C4-2B (cell line): Measurements from ENCODE around the gene EEA1.

Experiments
- ZFX ChIP-seq: fragments of 450-650 bp; IDR thresholded peaks from 2 replicates; pipeline ENCODE4 v1.6.1; 2017
- TF ChIP-seq, protein P1 (sequence below): fragments of 450-650 bp; conservative IDR thresholded peaks from 2 replicates; pipeline ENCODE4 v1.5.1; 2017; ENCODE audit warnings: mild to moderate bottlenecking

DNA sequence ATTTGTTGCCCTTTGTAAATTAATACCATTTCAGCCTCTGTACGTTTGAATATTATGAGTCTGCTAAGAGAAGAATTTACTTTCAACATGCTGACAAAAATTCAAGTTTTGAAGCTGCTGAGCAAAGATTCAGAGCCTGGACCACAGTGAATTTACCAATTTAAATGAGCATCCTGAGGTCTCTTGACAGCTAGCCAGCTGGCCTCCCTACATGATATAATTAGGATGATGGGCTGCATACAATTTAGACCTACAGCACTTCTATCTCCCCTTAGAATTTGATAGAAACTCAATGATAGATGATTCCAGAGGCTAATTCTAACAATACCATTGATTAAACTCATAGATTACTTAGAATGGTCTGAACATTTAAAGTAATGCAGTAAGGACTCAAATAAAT lies 10.0 kb upstream of the EEA1 start:
- TF ChIP-seq, protein P1, sequence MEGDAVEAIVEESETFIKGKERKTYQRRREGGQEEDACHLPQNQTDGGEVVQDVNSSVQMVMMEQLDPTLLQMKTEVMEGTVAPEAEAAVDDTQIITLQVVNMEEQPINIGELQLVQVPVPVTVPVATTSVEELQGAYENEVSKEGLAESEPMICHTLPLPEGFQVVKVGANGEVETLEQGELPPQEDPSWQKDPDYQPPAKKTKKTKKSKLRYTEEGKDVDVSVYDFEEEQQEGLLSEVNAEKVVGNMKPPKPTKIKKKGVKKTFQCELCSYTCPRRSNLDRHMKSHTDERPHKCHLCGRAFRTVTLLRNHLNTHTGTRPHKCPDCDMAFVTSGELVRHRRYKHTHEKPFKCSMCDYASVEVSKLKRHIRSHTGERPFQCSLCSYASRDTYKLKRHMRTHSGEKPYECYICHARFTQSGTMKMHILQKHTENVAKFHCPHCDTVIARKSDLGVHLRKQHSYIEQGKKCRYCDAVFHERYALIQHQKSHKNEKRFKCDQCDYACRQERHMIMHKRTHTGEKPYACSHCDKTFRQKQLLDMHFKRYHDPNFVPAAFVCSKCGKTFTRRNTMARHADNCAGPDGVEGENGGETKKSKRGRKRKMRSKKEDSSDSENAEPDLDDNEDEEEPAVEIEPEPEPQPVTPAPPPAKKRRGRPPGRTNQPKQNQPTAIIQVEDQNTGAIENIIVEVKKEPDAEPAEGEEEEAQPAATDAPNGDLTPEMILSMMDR: no peak
- TF ChIP-seq ZFX: no peak
